Sigmoid colon (tissue), 7 donors: ENCODE measurements around the gene WNT9B. TPM values are rescaled to one million over a fixed set of nuclear protein-coding genes. Genes with fewer than 3 reads are reported as not detected.

Source experiments
- DNase-seq: peaks from one replicate; pipeline ENCODE4 v3.0.0-alpha.2; 2019
- H3K27ac ChIP-seq, 4 donors: fragments of 200-600 bp; sonication (generic); one replicate each; pipeline ENCODE4 v1.5.1; 2016 to 2019; ENCODE audit warnings: mild to moderate bottlenecking in 1 of 4
- H3K27me3 ChIP-seq, 3 donors: fragments of 200-600 bp; sonication (generic); one replicate each; pipeline ENCODE4 v1.5.1; 2019; ENCODE audit warnings: mild to moderate bottlenecking in 1 of 3
- H3K36me3 ChIP-seq, 4 donors: fragments of 200-600 bp; sonication (generic); one replicate each; pipeline ENCODE4 v1.5.1; 2016 to 2019
- H3K4me1 ChIP-seq, 4 donors: fragments of 200-600 bp; sonication (generic); one replicate each; pipeline ENCODE4 v1.5.1; 2017 to 2019
- H3K4me3 ChIP-seq, 4 donors: fragments of 200-600 bp; sonication (generic); one replicate each; pipeline ENCODE4 v1.5.1; 2017 to 2019; ENCODE audit warnings: mild to moderate bottlenecking in 2 of 4, moderate library complexity in 1 of 4
- H3K9me3 ChIP-seq, 4 donors: fragments of 200-600 bp in 3 of 4; sonication (generic) in 3 of 4; one replicate each; pipeline versions ENCODE4 v1.5.1 to v1.6.1; 2013 to 2019
- EP300 ChIP-seq, 4 donors: sonication (generic); formaldehyde crosslinking; IDR thresholded peaks; one replicate each; pipeline ENCODE4 v1.6.1; 2017; ENCODE audit warnings: antibody characterized with exemption in 4 of 4
- POLR2A ChIP-seq, 2 donors: fragments of 450-650 bp; IDR thresholded peaks; one replicate each; pipeline ENCODE4 v1.6.1; 2016; ENCODE audit warnings: antibody characterized with exemption in 2 of 2, mild to moderate bottlenecking in 2 of 2, moderate library complexity in 2 of 2
- POLR2AphosphoS5 ChIP-seq, 4 donors: sonication (generic); formaldehyde crosslinking; IDR thresholded peaks; one replicate each; pipeline ENCODE4 v1.6.1; 2017; ENCODE audit warnings: antibody characterized with exemption in 4 of 4
- WGBS, 2 donors: extraction: QIAGEN DNeasy Blood & Tissue Kit; methylation state at CpG; one replicate each; pipeline ENCODE4 v1.1.7; 2013; 5-methylcytosine and 5-hydroxymethylcytosine counted together
- intact Hi-C: fragments of 100-400 bp; cut with DNase I; formaldehyde crosslinking; loops from one replicate; pipeline ENCODE4 v1.15.1; 2023
- polyA plus RNA-seq, 3 donors: library from polyadenylated mRNA; stranded (reverse); fragments of 200-250 nt; gene quantifications; one replicate each; pipeline ENCODE4 v1.2.3, GENCODE V29; 2013
- total RNA-seq, 4 donors: library from RNA; depleted of rRNA; stranded (reverse); fragments of >200 nt; gene quantifications; one replicate each; pipeline ENCODE4 v1.1.0, GENCODE V29; 2016
- TF ChIP-seq, protein P1 (sequence below), 4 experiments: fragments of 450-650 bp in 3 of 4; fragments of 200-600 bp in 1 of 4; IDR thresholded peaks; one replicate each; pipeline ENCODE4 v1.5.1; 2016 to 2019; ENCODE audit warnings: antibody characterized with exemption in 4 of 4, mild to moderate bottlenecking in 3 of 4, moderate library complexity in 2 of 4
- donor health status: healthy with polysubstance abuse.
- donor health status: Bipolar disorder and iron deficiency.
- donor health status: healthy.

WNT9B gene
- total and polyA plus RNA-seq, 7 donors, result 0.03 TPM; not detected in 6

DNA sequence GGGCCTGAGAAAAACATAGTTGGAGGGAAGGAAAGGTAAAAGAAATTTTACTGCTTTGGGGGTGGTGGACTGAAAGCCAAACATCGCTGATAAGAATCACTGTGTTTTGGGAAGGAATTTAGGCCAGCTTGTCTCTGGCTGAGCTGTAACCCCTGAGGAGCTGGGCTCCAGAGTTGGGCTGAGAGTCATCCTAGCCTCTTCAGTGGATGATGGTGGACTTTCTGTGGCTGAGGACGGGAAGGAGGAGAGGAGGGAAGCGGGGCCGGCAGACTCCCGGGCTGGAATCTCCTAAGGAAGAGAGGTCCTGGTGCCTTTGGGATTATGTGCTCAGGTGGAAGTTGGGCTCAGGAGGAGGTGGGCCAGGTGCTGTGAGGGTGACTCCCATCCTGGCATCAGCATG is 8.6 kb downstream of the WNT9B start:
- no peak overlapping the region for H3K4me3 ChIP-seq
- no peaks in the 10 kb centered on the region for H3K36me3 ChIP-seq
- no peaks in the 10 kb centered on the region for H3K9me3 ChIP-seq
- TF ChIP-seq POLR2AphosphoS5 (IDR thresholded peaks at IDR 0.05) (no peak), EP300 (IDR thresholded peaks at IDR 0.05) (no peak), POLR2A (IDR thresholded peaks at IDR 0.05) (no peak)
- TF ChIP-seq, protein P1, sequence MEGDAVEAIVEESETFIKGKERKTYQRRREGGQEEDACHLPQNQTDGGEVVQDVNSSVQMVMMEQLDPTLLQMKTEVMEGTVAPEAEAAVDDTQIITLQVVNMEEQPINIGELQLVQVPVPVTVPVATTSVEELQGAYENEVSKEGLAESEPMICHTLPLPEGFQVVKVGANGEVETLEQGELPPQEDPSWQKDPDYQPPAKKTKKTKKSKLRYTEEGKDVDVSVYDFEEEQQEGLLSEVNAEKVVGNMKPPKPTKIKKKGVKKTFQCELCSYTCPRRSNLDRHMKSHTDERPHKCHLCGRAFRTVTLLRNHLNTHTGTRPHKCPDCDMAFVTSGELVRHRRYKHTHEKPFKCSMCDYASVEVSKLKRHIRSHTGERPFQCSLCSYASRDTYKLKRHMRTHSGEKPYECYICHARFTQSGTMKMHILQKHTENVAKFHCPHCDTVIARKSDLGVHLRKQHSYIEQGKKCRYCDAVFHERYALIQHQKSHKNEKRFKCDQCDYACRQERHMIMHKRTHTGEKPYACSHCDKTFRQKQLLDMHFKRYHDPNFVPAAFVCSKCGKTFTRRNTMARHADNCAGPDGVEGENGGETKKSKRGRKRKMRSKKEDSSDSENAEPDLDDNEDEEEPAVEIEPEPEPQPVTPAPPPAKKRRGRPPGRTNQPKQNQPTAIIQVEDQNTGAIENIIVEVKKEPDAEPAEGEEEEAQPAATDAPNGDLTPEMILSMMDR (IDR thresholded peaks at IDR 0.05), result no peak
- WGBS, 2 donors, result 81 to 86% methylated on average over 5 of the region's 5 CpGs
- intact Hi-C loops, result no loop called here
- no peaks in the 10 kb centered on the region for H3K4me1 ChIP-seq
- H3K27ac ChIP-seq, result no peak overlapping the region
- DNase-seq, result no peak
- peaks cover 0 to 37% (median 0%) of the 10 kb centered on the region in 3 donors for H3K27me3 ChIP-seq

DNA sequence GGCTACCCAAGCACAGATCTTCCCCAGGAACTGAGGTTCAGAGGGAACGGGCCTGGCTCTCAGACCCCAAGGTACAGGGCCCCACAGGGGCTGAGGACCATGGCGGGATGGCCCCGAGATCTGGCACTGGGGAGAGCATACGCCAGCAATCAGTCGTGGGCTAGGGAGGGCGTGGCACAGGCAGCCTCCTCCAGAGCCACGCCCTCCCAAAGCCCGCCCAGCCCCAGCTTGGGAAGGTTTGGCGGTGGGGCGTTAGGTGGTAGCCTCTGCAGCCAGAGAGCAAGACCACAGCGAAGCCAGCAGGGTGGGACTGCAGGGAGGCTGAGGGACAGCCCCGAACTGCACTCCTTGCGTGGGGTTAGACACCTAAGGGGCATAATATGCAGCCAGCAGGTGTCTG is 11.6 kb downstream of the WNT9B start:
- TF ChIP-seq EP300 (IDR thresholded peaks at IDR 0.05), result no peak
- intact Hi-C loops, result no loop called here
- Histone ChIP-seq H3K27ac (no peak overlapping the region), H3K27me3 (peaks cover 0 to 39% (median 0%) of the 10 kb centered on the region in 3 donors), H3K4me1 (no peaks in the 10 kb centered on the region), H3K9me3 (no peaks in the 10 kb centered on the region), H3K36me3 (no peaks in the 10 kb centered on the region), H3K4me3 (no peak overlapping the region)
- DNase-seq, result no peak
- WGBS, 2 donors, result 26 to 54% methylated on average over 13 of the region's 13 CpGs

DNA sequence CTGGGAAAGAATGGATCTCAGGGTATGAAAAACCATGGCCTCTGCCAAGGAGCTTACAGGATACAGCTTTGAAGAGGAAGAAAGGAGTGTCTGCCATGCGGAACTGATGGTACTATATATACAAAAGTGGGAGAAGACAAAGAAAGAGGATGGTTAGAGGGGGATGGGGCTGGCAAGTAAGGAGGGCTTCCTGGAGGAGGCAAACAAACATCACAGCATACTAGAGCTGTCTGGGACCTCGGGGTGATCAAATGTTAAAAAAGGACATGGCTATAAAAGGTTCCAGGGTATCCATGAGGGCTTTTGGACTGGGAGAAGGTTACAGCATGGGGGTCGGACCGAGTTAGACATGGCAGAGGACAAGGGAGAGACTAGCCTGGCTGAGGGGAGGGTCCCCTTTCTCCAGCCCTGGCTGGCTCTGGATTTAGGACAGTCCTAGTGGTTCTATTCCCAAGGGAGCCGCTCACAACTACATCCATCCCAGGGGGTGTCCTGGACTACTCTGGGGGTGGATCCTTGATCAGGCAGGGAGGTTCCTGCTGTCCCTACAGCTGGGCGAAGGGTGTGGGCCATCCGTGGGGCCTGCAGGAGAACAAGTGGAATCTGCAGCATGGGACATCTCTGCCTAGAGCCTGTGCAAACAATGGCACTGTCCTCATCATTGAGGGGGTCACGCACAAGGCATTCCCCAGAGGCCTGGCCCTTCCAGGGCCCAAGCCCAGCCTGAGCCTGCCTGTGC is 12.2 kb downstream of the WNT9B start:
- no peak for DNase-seq
- no peak overlapping the region for H3K27ac ChIP-seq
- no peak for TF ChIP-seq EP300 (IDR thresholded peaks at IDR 0.05)
- TF ChIP-seq, protein P1 (IDR thresholded peaks at IDR 0.05), result no peak
- no peak for TF ChIP-seq POLR2AphosphoS5 (IDR thresholded peaks at IDR 0.05)
- no peak for TF ChIP-seq POLR2A (IDR thresholded peaks at IDR 0.05)
- no peak overlapping the region for H3K4me3 ChIP-seq
- no peaks in the 10 kb centered on the region for H3K36me3 ChIP-seq
- intact Hi-C loops, result no loop called here
- H3K27me3 ChIP-seq, result peaks cover 0 to 37% (median 0%) of the 10 kb centered on the region in 3 donors
- 77 to 87% methylated on average over 8 of the region's 8 CpGs for WGBS, 2 donors
- H3K4me1 ChIP-seq, result no peaks in the 10 kb centered on the region
- H3K9me3 ChIP-seq, result no peaks in the 10 kb centered on the region

DNA sequence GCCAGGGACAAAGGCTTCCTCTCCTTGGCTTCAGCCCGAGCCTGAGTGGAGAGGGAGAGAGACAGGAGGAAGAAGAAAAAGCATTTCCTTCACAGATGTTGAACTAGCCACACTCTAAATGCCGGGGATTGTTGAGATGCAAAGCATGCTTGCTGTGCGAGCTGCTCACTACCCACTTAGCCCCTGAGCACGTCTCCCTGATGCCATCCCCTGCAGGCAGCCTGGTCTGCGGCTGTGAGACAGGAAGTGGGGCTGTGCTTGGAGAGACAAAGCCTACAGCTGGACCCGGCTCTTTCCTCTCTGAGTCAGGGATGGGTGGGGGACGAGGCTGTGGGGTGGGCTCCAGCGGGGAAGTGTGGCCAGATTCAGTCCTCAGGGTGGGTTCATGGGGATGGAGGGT is 13.7 kb downstream of the WNT9B start:
- Histone ChIP-seq H3K9me3 (no peaks in the 10 kb centered on the region), H3K27me3 (peaks cover 0 to 37% (median 0%) of the 10 kb centered on the region in 3 donors), H3K4me1 (no peaks in the 10 kb centered on the region), H3K4me3 (no peak overlapping the region), H3K36me3 (no peaks in the 10 kb centered on the region), H3K27ac (no peak overlapping the region)
- no peak for DNase-seq
- WGBS, 2 donors, result 31 to 63% methylated on average over 8 of the region's 8 CpGs
- intact Hi-C loops, result no loop called here
- TF ChIP-seq, protein P1 (IDR thresholded peaks at IDR 0.05), result no peak
- TF ChIP-seq POLR2A (IDR thresholded peaks at IDR 0.05) (no peak), POLR2AphosphoS5 (IDR thresholded peaks at IDR 0.05) (no peak), EP300 (IDR thresholded peaks at IDR 0.05) (no peak)

DNA sequence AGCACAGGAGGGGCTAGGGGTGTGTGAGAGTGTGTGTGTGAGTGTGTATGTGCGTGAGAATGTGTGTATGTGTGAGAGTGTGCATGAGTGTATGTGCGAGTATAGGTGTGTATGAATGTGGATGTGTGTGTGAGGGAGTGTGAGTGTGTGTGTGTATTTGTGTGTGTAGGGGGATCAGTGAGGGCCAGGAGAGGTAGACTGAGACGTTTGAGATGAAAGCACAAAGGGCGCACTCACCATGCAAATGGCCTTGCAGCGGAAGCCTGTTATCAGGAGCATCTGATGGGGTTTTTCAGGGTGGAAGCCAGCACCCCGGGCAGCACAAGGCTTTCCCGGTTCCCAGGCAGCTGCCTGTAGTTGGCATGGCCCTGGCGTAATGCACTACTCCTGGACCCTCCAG is 14.9 kb downstream of the WNT9B start:
- peaks cover 0 to 35% (median 0%) of the 10 kb centered on the region in 3 donors for H3K27me3 ChIP-seq
- WGBS, 2 donors, result 75 to 83% methylated on average over 8 of the region's 8 CpGs
- H3K27ac ChIP-seq, result no peak overlapping the region
- no peak for DNase-seq
- H3K36me3 ChIP-seq, result no peaks in the 10 kb centered on the region
- H3K4me3 ChIP-seq, result no peak overlapping the region
- no peaks in the 10 kb centered on the region for H3K4me1 ChIP-seq
- intact Hi-C loops, result no loop called here
- H3K9me3 ChIP-seq, result no peaks in the 10 kb centered on the region
- TF ChIP-seq EP300 (IDR thresholded peaks at IDR 0.05) (no peak), POLR2AphosphoS5 (IDR thresholded peaks at IDR 0.05) (no peak), POLR2A (IDR thresholded peaks at IDR 0.05) (no peak)
- TF ChIP-seq, protein P1 (IDR thresholded peaks at IDR 0.05), result no peak
